Peyer's patch (tissue), 4 donors: ENCODE measurements around the gene MUC21. TPM values are rescaled to one million over a fixed set of nuclear protein-coding genes. Genes with fewer than 3 reads are reported as not detected.

Experiments used
- DNase-seq, 3 donors: peaks; one replicate each; pipeline ENCODE4 v3.0.0-alpha.2; 2017 to 2019
- H3K27ac ChIP-seq, 4 donors: fragments of 200-600 bp; sonication (generic); one replicate each; pipeline ENCODE4 v1.5.1; 2016 to 2019
- H3K27me3 ChIP-seq, 2 donors: fragments of 200-600 bp; sonication (generic); one replicate each; pipeline ENCODE4 v1.5.1; 2019
- H3K36me3 ChIP-seq, 3 donors: fragments of 200-600 bp; sonication (generic); one replicate each; pipeline ENCODE4 v1.5.1; 2016 to 2019
- H3K4me1 ChIP-seq, 4 donors: fragments of 200-600 bp; sonication (generic); one replicate each; pipeline ENCODE4 v1.5.1; 2016 to 2019
- H3K4me3 ChIP-seq, 4 donors: fragments of 200-600 bp; sonication (generic); 1 replicate in 3 of 4; 2 replicates in 1 of 4; pipeline ENCODE4 v1.5.1; 2016 to 2019; ENCODE audit warnings: mild to moderate bottlenecking in 1 of 4
- H3K9me3 ChIP-seq, 4 donors: fragments of 200-600 bp; sonication (generic); one replicate each; pipeline ENCODE4 v1.5.1; 2016 to 2019; ENCODE audit warnings: mild to moderate bottlenecking in 1 of 4
- CTCF ChIP-seq, 6 experiments: fragments of 450-650 bp in 4 of 6; fragments of 200-600 bp in 2 of 6; sonication (generic) in 1 of 6; IDR thresholded peaks; one replicate each; pipeline ENCODE4 v1.5.1; 2017 to 2019; ENCODE audit warnings: antibody characterized with exemption in 6 of 6, mild to moderate bottlenecking in 3 of 6, moderate library complexity in 1 of 6
- POLR2A ChIP-seq, 2 donors: fragments of 450-650 bp; IDR thresholded peaks; one replicate each; pipeline ENCODE4 v1.5.1; 2017; ENCODE audit warnings: antibody characterized with exemption in 2 of 2, mild to moderate bottlenecking in 2 of 2, moderate library complexity in 2 of 2
- total RNA-seq, 4 donors: library from RNA; depleted of rRNA; stranded (reverse); fragments of >200 nt; gene quantifications; one replicate each; pipeline ENCODE4 v1.1.0, GENCODE V29; 2016

Gene MUC21
- total RNA-seq, 4 donors from 2014 or later, result not detected

GRCh38 chr6:30979690-30980089 is 3.8 kb upstream of the MUC21 start:
- TF ChIP-seq CTCF (IDR thresholded peaks at IDR 0.05), result no peak
- TF ChIP-seq POLR2A (IDR thresholded peaks at IDR 0.05), result no peak
- no peaks in the 10 kb centered on the region for H3K27me3 ChIP-seq
- no peak overlapping the region for H3K4me3 ChIP-seq
- H3K4me1 ChIP-seq, result no peaks in the 10 kb centered on the region
- no peaks in the 10 kb centered on the region for H3K9me3 ChIP-seq
- H3K36me3 ChIP-seq, result no peaks in the 10 kb centered on the region
- DNase-seq, result no peak
- H3K27ac ChIP-seq, result no peak overlapping the region

GRCh38 chr6:30981942-30982772 is 1.4 kb upstream of the MUC21 start:
- Histone ChIP-seq H3K36me3 (no peaks in the 10 kb centered on the region), H3K27me3 (no peaks in the 10 kb centered on the region), H3K27ac (no peak overlapping the region), H3K9me3 (no peaks in the 10 kb centered on the region), H3K4me1 (no peaks in the 10 kb centered on the region), H3K4me3 (no peak overlapping the region)
- TF ChIP-seq CTCF (IDR thresholded peaks at IDR 0.05) (peak in 1 of 6 experiments; percentile 6), POLR2A (IDR thresholded peaks at IDR 0.05) (no peak)
- DNase-seq, result no peak

- Histone ChIP-seq H3K9me3 (no peaks in the 10 kb centered on the region), H3K4me1 (no peaks in the 10 kb centered on the region), H3K4me3 (no peak overlapping the region), H3K36me3 (no peaks in the 10 kb centered on the region), H3K27me3 (no peaks in the 10 kb centered on the region), H3K27ac (no peak overlapping the region)
- no peak for DNase-seq
- no peak for TF ChIP-seq CTCF (IDR thresholded peaks at IDR 0.05)
Measured at GRCh38 chr6:30985490-30985889, 2.0 kb downstream of the MUC21 start.

- H3K4me1 ChIP-seq, result no peaks in the 10 kb centered on the region
- DNase-seq, result no peak
- no peaks in the 10 kb centered on the region for H3K27me3 ChIP-seq
- no peak overlapping the region for H3K27ac ChIP-seq
- no peaks in the 10 kb centered on the region for H3K9me3 ChIP-seq
- no peak overlapping the region for H3K4me3 ChIP-seq
- no peaks in the 10 kb centered on the region for H3K36me3 ChIP-seq
- no peak for TF ChIP-seq POLR2A (IDR thresholded peaks at IDR 0.05)
- no peak for TF ChIP-seq CTCF (IDR thresholded peaks at IDR 0.05)
Measured at GRCh38 chr6:30987304-30987703, 3.8 kb downstream of the MUC21 start.

- TF ChIP-seq POLR2A (IDR thresholded peaks at IDR 0.05) (no peak), CTCF (IDR thresholded peaks at IDR 0.05) (no peak)
- H3K27me3 ChIP-seq, result no peaks in the 10 kb centered on the region
- DNase-seq, result no peak
- H3K36me3 ChIP-seq, result no peaks in the 10 kb centered on the region
- H3K27ac ChIP-seq, result no peak overlapping the region
- no peaks in the 10 kb centered on the region for H3K4me1 ChIP-seq
- no peaks in the 10 kb centered on the region for H3K9me3 ChIP-seq
- H3K4me3 ChIP-seq, result no peak overlapping the region
Measured at GRCh38 chr6:30988209-30988825, 4.8 kb downstream of the MUC21 start.
